Measurements from ENCODE around the gene CSTB. TPM values are rescaled to one million over a fixed set of nuclear protein-coding genes. Genes with fewer than 3 reads are reported as not detected.

Gene CSTB
- total RNA-seq, 1 donor from 2014 or later = 68.2 TPM

DNA sequence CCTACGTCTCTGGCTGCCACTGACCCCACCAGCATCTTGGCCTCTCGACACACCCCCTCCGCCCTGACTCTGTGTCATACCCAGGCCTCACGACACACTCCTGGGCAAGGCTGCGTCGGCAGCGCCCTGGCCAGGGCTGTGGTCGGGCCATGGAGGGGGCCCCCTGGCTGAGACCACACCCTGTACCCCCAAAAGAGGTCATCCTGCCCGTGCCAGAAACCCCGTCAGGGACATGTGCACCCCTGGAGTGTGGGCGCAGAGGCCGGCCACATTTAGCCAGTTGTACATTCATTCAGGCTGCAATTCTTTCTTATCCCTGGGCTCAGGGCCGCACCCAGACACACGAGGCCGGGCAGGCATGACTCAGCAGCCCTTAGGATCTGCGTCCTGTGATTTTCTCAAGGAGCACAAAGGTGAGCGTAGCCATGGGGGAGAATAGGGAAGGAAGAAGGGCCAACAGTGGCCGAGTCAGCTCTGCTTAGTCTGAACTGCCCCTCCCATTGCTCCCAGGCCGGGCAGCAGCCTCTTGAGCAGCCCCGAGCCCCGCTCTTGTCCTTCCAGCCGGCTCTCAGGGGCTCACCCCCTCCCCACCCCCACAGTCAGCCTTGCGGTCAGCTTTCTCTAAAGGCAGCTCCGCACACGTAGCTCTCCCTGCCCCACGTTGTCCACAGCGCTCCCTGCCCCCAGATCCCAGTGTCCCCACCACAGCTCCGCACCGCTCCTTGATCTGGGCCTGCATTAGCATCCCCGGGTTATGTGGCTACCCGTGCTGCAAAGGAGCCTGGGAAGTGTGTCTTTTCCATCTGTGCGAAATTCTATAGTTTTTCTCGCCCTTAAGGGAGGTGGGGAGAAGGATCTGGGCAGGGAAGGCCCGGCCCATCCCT, 7.9 kb downstream of the CSTB start:
- peak; percentile 77 for DNase-seq (ENCODE audit: low spot score)

DNA sequence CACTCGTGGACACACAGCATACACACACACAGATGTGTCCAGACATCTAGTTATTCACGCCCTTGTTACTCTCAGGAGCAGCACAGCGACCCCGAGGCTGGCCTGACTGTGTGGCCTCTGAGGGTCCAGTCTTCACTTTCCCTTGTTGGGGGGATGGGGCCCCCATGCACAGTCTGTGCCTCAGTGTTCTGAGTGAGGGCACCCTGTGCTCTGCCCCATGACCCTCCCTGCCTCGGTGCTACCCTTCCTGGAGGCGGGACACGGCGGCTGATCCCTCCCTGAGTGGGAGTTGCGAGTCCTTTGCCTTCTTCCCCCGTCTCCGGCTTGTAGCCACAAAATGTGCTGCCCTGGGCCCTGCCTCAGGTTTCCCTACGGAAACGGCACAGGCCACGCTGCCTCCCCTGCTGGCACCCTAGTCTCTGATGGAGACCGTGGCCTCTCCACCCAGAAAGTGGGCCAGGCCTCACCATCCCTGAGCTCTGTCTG, 8.6 kb downstream of the CSTB start:
- DNase-seq (ENCODE audit: low spot score) = no peak

DNA sequence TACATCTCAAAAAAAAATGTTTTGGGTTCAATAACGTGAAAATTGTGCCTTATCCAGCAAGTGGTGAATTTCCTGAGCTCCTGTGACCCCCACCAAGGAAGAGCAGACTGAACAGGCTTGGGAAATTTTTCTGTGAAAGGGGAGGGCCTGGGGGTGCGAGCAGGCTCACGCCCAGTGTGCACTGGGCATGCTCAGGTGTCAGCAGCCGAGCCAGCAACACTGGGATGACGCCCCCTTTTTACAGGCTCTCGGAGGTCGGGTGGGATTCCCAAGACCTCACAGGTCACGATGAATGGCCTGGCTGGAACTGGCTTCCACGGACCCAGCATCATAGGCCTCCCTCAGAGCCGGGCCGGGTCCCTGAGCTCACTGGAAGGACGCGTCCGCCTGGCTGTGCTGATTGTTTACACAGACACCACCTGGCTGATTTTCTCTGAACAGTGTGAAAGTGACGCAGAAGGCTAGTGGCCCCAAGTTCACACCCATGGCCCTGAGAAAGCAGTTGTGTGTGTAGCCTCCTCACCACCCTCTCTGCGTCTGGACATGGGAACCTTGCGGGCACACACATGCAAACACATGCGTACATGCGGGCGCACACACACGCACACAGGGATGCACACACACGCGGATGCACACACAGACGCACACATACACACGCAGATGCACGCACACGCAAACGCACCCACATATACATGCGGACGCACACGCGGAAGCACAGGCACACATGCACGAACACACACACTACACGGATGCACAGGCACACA, 9.2 kb downstream of the CSTB start:
- DNase-seq (ENCODE audit: low spot score) = peak; percentile 33

DNA sequence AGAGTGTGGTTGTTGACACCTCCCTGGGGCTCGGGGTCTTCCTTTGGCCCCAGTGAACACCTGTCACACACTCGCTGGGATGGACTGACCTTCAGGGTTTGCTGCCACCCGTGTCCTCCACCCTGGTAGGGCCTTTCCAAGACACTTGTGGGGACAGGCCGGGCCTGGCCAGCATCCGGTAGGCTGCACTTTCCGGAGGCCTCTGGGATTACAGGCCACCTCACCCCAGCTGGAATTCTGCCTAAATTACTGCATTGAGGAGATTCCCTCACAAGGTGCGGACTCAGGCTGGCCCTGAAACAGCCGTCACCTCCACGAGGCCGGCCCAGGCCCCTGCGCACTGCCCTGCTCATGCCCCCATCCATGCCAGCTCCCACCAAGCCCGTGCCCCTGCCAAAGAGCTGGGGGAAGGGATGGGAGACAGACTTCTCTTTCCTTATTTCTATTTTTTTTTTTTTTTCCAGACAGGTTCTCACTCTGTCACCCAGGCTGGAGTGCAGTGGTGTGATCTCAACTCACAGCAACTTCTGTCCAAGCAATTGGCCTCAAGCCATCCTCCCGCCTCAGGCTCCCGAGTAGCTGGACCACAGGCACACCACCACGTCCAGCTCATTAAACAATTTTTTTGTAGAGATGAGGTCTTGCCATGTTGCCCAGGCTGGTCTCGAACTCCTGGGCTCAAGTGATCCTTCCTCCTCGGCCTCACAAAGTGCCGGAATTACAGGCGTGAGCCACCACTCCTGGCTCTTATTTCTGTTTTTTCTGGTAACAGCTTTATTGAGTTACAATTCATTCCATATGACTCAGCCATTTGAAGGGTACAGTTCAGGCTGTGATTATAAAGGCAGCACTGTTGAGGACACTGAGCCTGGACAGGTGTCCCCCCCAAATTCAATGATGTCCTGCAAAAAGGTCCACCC, 11.3 kb downstream of the CSTB start:
- no peak for DNase-seq (ENCODE audit: low spot score)

DNA sequence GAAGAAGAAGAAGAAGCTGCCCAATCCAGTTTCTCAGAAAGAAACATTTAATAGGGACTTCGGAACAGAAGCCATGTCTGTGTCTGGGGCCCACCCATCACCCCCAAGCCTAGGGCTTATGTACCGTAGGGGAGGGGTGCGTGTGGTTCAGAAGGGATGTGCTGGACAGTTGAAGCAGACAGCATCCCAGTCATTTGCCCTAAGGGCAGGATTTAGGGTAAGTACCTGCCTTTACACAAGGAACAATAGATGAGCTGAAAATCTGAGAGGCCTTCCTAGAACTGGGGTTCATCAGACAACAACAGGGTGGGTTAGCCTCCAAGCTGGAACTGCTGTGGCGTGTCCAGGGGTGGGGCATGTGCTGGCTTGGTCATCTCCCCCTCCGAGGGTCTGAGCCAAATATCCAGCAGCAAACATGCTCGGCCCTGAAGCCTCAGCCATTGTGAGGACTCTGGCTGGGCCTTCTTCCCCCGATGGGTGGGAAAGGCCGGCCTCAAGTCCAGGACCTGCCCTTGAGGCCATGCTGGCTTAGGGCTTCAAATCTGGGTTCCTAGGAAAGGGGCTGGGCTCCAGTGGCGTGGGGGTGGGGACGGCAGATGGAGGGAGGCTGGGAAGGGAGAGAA, 12.1 kb downstream of the CSTB start:
- no peak for DNase-seq (ENCODE audit: low spot score)

DNA sequence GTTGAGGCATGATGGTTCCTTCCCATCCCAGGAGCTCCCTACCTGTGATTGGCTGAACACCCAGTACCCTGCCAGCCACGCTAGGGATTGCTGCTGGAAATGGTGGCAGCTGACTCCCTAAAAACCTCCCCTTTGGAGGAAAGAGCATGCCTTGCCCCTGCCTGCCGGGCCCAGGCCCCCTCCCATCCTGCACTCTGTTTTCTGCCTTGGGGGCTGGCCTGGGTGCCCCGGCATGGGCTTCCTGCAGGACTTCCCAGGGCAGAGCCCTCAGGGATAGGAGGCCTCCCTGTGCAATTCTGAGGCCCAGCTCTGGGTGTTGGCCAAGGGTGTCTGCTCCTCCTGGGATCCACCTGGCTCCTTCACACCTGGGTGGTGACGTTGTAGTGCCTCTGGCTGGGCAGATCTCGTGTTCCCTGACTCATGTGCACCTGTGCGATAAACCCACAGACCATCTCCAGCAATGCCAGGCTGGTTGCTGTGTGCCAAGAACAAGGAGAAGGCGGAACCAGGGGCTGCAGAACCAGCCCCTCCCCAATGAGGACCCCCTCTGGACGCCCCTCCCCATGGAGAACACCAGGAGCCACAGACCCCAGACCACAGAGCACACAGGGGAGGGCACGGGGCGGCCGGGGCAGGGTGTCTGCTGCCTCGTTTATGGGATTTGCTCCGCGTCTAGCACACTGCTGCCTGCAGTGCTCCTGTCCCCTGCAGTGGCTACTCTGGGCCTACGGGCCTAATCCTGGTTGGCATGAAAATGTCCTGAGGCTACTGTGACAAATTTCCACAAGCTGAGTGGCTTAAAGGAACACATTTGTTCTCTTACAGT, 13.6 kb downstream of the CSTB start:
- no peak for DNase-seq (ENCODE audit: low spot score)

DNA sequence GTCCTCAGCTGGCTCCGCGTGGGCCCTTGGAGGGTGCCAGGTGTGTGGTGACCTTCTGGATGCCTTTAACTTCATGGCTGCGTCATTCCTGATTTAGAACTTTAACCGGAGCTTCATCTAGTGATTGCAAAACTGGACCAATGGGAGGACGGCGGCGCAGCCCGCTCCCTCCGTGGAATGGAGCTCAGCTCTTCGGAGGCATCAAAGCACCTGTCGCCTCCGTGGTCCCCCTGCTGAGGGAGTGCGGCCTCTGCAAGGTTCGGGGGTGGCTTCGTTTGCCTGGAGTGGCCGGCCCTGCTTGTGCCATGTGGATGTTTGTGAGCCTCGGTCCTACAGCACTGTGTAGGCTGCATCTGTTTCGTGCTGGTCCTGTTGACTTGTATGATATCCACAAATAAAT, 14.2 kb downstream of the CSTB start:
- no peak for DNase-seq (ENCODE audit: low spot score)

DNA sequence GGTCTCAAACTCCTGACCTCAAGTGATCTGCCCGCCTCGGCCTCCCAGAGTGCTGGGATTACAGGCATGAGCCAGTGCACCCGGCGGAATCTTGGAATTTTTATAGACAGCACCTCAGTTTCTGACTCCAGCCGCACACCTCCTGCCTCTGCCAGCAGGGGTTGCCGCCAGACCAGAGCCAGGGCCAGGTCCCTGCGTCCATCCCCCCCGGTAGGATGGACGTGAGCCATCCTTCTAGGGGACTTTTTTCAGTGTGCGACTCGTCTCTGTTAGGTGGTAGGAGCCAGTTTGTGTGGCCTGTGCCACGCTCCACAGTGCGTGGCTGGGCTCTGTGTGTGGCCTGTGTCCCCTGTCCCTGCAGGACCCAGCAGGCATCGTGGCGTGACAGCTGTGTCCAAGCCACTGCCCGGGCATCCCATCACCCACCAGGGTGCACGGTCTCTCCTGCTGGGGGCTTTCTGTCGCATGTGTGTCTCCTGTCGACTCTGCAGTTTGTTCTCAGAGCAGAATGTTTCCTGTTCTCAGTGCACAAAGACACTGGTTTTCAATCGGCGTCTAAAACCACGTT, 15.6 kb downstream of the CSTB start:
- DNase-seq (ENCODE audit: low spot score) = no peak

DNA sequence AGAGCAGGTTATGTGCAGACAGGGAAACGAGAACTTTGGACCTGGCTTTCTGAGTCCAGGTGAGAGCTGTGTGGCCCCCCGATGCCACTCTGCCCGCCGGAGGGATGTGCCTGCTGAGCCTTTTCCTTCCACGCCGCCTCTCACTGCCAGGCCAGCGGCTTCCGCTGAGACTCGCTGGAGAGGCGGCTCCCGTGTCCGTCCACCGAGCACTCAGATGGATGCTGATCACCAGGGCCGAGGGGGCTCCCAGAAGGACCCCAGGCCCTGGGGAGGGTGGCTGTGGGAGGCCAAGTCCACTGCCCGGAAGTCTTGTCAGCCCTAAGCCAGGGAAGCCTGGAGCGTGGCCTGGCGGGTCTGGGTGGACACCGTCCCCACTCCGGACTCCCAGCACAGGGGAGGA, 16.5 kb downstream of the CSTB start:
- DNase-seq (ENCODE audit: low spot score) = no peak

DNA sequence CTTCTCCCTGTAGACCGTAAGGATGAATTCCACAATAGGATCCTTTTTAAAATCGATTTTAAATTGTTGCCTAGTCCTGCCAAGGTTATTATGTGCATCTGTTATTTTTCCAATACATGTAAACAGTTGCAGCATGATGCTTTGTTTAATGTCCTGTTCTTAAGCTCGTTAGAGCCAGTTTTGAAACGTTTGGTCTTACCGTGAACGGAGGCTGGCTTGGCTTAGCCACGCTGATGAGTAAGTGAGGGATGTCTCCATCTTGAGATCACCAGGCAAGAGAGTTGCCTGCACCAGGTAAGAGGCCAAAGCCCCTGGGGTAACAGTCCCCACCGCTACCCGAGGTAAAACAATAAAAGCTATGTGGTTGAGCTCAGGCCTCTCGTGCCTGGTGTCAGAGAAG, 17.3 kb downstream of the CSTB start:
- no peak for DNase-seq (ENCODE audit: low spot score)

DNA sequence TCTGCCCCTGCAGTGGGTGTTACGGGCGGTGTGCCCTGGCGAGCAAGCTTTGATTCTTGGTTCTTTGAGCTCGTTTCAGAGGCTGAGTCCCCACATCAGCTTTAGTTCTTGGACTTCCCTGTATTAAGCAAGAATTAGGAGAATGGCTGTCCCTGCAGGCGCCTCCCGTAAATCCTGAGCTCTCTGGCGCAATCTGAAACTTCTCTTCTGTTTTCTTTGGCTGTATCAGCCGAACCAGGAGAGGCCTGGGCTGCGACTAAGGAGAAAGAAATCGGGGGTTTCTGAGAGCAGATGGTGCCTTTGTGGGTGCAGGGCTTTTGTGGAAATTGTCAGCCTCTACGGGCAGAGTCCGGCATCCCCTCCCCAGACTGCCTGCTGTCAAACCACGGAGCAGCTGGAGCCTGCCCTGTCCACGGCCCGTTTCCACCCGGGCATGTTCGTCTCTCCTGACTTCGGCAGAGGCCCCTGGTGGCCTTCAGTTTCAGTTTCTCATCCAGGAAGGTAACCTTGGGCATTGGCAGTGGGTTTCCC, 17.9 kb downstream of the CSTB start:
- no peak for DNase-seq (ENCODE audit: low spot score)

DNA sequence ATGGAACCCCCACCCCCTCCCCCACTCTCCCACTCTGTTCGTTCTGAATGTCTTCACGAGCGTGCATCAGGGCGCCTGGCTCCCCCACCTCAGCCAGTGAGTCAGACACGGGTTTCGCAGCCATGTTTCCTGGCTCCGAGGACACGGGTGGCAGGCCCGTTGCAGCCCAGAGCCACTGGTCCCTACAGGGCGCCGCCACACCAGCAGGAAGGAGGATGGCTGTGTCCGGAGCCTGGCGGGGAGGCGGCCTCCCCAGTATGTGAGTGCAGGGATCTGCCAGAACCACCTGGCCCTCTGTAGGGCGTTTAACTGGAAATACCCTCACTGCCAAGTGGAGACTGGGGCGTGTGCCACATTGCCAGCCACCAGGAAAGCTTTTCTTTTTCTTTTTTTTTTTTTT, 18.5 kb downstream of the CSTB start:
- DNase-seq (ENCODE audit: low spot score) = no peak

DNA sequence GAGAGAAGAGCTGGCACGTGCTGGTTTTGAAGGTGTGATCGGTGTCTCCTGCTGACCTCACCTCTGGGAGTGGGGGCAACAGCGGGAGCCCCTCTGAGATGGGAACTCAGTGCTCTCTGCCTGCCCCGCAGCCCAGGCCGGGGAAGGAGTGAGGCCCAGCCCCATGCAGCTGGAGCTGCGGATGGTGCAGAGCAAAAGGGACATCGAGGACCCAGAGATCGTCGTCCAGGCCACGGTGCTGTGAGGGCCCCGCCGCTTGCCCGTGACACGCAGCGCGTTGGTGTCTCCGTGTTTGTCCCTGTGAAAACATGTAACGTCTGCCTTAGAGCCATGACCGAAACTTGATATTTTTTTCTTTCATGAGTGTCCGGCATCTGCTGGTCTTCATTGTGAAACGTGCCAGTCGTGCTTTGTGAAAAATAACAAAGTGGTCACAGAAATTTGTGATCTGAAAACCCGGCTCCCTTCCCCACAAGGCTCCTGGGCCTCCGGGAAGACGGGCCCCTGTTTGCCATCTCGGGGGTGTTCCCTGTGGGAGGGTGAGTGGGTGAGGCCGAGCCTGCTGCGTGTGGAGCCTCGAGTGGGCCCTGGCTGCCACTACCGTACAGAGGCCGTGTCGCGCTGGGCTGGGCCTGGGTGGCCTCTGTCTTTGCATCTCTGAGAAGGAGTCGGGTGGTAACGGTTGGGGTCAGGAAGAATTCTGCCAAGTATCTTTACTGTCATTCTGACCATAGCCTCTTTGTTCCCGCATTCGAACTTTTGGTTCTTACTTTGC, 20.1 kb downstream of the CSTB start:
- DNase-seq (ENCODE audit: low spot score) = no peak

DNA sequence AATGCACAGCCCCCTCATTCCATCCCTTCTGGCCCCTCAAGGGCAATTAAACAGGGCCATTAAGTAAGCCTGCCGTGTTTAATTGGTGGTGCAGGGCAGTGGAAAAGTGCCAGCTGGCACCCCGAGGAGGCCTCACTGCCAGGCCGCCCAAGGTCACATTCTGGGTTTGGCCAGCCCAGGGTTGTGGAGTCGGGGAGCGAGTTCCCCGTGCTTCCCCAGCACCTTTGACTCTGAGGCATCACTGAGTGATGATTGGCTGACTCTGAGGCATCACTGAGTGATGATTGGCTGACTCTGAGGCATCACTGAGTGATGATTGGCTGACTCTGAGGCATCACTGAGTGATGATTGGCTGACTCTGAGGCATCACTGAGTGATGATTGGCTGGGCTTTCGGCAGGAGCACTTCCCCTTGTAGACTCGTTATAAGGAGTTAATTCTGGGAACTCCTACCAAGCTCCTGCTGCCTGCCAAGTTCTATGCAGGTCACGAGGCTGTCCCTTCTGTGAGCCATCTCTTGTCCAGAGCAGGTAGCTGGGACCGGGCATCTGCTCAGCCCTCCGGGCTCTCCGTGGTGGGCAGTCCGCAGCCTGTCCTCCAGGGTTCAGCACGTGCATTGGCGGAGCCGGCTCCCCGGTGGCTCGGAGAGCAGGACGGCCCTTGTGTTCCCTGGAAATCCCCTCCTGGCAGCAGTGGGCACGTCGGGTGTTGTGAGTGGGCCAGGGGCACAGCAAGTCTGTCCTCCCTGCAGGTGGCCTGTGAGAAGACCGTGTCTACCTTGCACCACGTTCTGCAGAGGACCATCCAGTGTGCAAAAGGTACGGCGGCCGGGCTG, 20.9 kb downstream of the CSTB start:
- no peak for DNase-seq (ENCODE audit: low spot score)

DNA sequence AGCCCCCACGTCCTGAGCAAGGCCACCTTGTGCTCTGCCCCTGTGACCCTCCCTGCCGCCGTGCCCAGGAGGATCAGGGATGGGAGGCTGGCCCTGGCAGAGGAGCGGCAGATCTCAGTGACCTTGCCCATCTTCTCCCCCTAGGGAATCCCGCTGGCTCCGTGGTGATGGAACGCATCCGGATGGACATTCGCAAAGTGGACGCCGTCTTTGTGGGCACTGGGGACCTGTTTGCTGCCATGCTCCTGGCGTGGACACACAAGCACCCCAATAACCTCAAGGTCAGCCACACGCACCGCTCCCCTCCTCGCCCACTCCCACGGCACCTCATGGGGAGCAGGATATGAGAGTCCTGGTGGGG, 22.7 kb downstream of the CSTB start:
- DNase-seq (ENCODE audit: low spot score) = no peak

DNA sequence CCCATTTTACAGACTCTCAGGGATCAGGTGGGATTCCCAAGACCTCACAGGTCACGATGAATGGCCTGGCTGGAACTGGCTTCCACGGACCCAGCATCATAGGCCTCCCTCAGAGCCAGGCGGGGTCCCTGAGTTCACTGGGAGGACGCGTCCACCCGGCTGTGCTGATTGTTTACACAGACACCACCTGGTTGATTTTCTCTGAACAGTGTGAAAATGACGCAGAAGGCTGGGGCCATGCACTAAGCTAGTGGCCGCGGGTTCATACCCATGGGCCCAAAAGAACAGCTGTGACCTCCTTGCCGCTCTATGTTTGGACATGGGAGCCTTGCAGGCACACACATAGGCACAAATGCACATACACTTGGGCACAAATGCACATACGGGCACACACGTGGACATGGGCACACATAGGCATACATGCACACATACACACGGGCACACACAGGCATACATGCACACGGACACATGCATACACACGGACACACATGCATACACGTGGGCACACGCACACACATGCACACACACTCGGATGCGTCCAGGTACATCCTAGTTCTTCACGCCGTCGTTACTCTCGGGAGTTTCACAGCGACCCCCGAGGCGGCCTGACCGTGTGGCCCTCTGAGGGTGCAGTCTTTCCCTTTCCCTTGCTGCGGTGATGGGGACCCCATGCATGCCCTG, 23.2 kb downstream of the CSTB start:
- DNase-seq (ENCODE audit: low spot score) = no peak

DNA sequence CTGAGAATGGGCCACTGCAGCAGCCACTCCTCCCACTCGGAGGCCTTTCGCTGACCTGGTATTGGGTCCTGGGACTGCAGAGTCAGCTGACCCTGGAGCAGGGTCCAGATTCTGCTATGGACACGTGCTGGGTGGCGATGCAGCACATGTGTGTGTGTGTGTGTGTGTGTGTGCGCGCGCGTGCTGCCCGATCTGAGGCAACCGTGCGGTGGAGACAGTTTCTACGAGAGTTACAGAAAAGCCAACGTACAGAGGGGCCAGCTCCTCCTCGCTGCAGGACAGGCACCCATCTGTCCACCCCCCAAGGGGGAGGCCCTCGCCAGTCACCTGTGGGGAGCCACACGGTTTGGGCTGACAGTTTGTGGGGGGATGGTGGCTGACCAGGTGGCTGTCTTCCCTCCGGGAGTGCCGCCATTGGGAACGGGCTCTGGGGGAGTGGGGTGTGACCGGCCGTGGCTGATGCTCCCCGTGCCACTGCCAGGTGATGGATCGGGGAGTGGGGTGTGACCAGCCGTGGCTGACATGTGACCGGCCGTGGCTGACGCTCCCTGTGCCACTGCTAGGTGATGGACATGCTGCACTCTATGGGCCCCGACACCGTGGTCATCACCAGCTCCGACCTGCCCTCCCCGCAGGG, 24.0 kb downstream of the CSTB start:
- no peak for DNase-seq (ENCODE audit: low spot score)
